Skin of body (tissue), 2 donors: Measurements from ENCODE around the gene INSM1. TPM values are rescaled to one million over a fixed set of nuclear protein-coding genes. Genes with fewer than 3 reads are reported as not detected.

Experiments
- DNase-seq: peaks from one replicate; lab custom pipeline; 2025; lab: John Stamatoyannopoulos, UW
- total RNA-seq: library from RNA; depleted of rRNA; stranded (reverse); fragments of >200 nt; gene quantifications from one replicate; pipeline ENCODE4 v1.2.3, GENCODE V29; 2014

Gene INSM1
- total RNA-seq, 1 donor from 2014 or later: not detected

DNA sequence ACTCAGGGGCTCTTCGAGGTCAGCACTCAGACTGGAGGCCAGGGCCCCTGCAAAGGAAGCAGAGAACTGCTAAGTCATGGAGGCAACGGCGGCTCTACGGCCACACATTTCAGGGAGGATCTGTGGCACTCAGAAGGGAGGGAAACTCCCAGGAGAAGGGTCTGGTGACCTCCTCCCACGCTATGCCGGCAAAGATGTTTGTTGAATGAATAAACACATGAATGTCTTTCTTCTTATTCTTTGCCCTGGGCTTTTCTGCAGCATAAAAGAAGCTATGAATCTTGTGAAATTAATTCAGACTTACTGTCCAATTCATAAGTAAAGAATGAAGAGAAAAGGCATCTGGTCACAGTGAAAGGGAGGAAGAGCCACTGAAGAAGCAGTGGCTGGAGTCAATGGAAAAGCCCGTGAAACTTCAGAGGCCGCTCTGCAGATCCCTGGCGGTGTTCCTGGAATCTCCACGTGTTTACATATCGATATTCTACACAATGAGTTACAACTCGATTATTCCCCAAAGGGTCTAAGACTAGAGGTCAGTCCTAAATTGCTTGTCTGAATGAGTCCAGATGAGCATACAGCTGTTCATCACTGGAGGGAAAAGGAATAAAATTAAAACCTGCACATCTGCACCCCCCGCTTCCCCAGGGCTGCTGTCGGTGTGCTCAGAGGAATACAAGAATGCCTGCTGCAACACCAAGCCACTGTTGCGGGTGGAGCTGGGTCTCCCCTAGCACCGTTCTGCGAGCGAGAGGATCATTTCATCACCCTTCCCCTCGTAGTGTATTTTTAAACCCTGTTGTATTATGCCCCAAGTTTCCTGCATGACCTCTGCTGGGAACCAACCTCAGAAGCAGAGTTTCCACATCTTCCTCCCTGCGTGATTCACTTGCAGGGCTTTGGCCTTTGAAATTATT is 25.6 kb downstream of the INSM1 start:
- DNase-seq: peak; percentile 18

DNA sequence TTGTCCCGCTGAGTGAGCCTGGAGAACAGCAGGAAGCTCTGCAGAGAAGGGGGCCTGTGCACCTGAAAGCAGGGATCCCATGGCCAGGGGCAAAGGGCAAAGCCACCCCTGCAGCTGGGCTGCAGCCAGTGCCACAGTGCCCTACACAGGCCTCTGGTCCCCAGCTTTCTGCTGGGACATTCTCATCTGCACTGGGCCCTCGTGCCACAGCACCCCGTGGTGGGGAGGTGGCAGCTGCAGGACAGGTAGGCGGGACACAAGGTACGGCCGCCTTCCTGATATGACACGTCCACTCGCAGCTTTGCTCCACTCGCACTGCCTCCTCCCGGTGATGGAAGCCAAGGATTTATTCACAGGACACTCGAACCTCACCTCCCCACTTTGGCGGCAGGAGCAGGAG is 27.2 kb downstream of the INSM1 start:
- DNase-seq: no peak

- no peak for DNase-seq
Measured at GRCh38 chr20:20395903-20396568, 28.1 kb downstream of the INSM1 start.

GRCh38 chr20:20396794-20397193 is 28.9 kb downstream of the INSM1 start:
- DNase-seq: no peak

DNA sequence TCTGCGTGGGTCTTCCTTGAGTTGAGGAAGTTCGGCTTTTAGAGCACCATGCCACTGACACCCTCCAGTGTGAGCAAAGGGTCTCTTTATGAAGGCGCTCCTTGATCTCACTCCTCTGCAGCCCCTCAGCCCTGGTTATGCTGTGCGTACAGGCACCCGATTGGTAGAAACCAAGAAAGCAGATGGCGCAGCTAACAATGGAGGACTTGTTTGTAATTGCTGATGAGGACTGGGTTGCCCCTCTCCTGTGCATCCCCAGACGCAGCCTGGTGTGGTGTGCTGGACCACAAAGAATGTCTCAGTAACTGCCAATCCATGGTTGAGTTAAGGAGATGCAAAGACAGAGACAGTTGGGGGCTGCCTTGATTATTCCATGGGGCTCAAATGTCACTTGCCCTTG is 30.2 kb downstream of the INSM1 start:
- no peak for DNase-seq

GRCh38 chr20:20399531-20400500 is 31.9 kb downstream of the INSM1 start:
- DNase-seq: no peak

DNA sequence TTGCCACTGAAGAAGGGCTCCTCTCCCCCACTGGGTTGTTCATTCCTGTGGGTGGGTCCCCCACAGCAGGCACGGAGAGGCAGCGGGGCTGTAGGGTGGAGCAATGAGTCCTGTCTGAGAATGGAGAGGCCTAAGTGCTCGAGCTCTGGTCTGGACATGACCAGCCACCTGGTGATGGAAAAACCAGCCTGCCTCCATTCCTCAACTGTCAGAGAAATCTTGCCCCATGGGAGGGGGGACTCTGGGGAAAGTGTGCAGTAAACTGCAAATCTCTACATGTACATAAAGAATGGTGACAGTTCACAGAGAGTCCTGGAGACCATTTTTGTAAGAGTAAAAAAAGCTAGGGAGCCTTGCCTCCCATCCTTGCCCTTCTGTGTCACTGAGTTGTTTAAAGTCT is 34.1 kb downstream of the INSM1 start:
- no peak for DNase-seq

GRCh38 chr20:20404633-20405032 is 36.7 kb downstream of the INSM1 start:
- DNase-seq: no peak

DNA sequence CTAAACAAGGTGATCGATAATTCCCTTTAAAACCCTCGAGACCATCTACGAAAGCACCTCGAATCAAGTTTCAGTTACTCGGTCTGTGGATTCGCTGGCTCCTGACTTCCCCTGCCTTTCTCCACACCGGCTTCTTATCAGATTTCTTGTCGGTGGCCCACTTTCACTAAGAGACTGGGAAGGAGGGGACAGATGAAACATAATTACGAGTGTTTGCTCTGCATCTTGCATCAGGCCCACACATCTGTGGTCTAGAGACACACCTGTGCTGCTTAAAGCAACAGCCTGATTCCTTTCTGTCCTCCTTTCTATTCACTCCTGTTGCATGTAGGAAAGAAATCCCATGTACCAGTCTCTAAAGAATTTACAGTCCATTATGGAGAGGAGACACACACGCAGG is 37.7 kb downstream of the INSM1 start:
- DNase-seq: no peak

DNA sequence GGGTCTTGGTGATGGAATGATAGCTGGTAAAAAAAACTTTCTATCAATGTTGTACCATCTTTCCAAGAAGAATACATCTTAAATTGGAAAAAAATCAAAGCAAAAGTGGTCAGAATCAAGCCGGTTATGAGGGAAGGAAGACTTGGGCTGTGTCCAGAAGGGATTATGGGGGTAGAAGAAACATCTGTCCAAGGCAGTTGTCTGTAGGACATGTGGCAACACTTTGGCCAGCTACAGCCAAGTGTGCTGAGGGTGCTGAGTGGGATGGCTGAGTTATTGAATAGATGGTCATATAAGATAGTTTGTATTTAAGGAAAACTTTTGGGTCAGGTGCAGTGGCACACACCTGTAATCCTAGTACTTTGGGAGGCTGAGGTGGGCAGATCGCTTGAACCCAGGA is 38.4 kb downstream of the INSM1 start:
- no peak for DNase-seq

DNA sequence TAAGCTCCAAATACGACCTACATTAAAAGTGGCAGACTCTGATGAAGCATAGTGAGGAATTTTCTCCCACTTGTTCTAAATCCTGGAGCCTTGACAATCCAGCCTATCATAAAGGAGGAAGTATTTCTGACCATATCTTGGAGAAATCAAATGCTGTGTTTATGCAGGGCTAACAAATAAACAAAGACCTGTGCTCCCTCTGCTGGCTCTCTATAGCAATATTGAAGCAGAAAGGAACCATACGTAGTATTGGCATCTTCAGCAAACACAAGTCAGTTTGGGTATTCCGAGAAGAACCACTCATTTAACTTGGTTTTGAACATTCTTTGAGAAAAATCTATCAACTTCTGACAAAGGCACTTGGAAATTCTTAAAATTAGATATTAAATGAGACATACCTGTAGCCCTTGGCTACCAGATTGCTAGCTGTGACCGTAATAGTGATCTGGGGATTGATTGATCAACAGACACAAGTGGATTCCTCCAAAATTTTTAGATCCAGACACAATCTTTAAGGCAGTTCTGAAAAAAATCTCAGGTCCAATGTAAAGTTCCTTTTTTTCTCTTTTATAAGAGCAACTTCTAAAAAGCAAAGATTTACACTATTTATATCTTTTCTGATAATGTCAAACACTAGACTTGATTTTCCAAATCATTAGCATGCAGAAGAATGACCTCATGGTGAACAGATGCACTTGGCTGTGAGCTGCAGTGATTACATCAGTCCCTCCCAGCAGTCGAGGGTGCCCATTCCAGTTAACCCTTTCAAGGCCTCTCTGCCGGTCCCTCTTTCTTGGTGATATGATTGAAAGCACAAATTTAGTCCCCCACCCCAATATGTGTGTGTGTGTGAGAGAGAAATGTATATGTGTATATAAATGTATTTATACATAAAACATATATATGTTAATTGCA is 40.2 kb downstream of the INSM1 start:
- peak; percentile 64 for DNase-seq

DNA sequence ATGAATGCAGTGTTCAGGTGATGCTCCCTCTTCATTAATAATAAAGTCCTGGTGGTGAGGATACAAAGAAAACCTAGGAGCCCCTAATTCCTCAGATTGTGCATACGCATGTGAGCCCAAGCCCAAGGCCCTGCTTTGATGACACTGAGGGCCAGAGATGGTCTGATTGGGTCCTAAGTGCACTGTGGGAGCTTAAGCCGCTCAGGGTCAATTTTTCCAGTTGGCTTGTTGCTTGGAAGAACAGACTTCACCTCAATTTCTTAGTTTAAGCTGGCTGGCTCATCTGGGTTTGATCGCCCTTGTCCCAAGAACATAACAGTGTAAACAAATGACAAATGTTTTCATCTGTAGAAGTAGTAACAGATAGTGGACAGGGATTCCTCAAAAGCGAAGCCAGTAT is 41.4 kb downstream of the INSM1 start:
- no peak for DNase-seq

- DNase-seq: peak; percentile 23
Measured at GRCh38 chr20:20410678-20411077, 42.8 kb downstream of the INSM1 start.

GRCh38 chr20:20411402-20411801 is 43.5 kb downstream of the INSM1 start:
- no peak for DNase-seq

DNA sequence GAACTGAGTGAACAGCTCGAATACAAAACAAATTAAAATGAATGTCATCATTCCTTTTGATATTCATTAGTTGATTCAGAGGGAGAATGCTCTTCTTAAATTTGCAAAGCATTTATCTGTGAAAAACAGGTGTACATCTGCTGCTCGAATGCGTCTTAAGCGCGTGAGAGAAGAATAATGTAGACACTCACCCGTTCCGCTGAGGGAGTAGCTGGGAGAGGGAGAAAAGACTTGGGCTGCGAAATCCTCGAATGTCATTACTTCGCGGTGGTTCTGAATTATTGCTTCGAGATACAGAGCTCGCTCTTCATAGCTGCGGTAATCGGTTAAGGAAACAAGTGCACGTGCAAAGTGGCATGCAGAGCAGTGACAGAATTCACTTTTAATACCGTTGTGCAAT is 43.9 kb downstream of the INSM1 start:
- no peak for DNase-seq

GRCh38 chr20:20412750-20413149 is 44.8 kb downstream of the INSM1 start:
- no peak for DNase-seq

- no peak for DNase-seq
Measured at GRCh38 chr20:20413810-20414281, 45.9 kb downstream of the INSM1 start.

GRCh38 chr20:20414640-20415220 is 46.8 kb downstream of the INSM1 start:
- DNase-seq: no peak

- DNase-seq: no peak
Measured at GRCh38 chr20:20415321-20415720, 47.4 kb downstream of the INSM1 start.
